COLO829 (cell line): ENCODE data around the gene SPDYE2.
"Not testable (repeated sequence)": the region's sequence is repeated elsewhere in the genome, so short reads cannot be mapped to it uniquely, and the experiment has no call there.

Experiments used
- DNase-seq: peaks from one replicate; pipeline ENCODE4 v3.0.0; 2012; ENCODE audit warnings: low spot score

The SPDYE2 gene

GRCh38 chr7:102604431-102605145 is 53.6 kb downstream of the SPDYE2 start:
- not testable (repeated sequence) for DNase-seq

- not testable (repeated sequence) for DNase-seq
These were observed 55.8 kb downstream of the SPDYE2 start for GRCh38 chr7:102606848-102607247.

- DNase-seq: not testable (repeated sequence)
These were observed 58.7 kb downstream of the SPDYE2 start for GRCh38 chr7:102609734-102610133.

DNA sequence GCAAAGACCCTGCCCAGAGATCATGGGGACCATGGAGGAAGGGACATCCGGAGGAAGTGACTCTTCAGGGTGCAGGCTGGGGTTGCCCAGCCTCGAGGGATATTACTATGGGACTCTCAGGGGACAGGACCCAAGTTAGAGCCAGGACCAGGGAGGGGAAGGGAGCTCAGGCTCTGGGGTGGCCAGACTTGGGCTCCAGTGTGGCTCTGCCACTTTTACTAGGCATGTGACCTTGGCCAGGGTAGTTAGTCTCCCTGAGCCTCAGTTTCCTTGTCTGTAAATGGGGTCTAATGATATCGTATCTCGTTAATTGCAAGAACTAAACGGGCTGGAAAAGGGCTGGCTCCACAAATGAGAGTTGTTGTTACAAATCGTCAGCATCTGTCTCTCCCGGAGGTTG is 59.4 kb downstream of the SPDYE2 start:
- DNase-seq: not testable (repeated sequence)

- DNase-seq: not testable (repeated sequence)
These were observed 60.1 kb downstream of the SPDYE2 start for GRCh38 chr7:102611013-102611674.

DNA sequence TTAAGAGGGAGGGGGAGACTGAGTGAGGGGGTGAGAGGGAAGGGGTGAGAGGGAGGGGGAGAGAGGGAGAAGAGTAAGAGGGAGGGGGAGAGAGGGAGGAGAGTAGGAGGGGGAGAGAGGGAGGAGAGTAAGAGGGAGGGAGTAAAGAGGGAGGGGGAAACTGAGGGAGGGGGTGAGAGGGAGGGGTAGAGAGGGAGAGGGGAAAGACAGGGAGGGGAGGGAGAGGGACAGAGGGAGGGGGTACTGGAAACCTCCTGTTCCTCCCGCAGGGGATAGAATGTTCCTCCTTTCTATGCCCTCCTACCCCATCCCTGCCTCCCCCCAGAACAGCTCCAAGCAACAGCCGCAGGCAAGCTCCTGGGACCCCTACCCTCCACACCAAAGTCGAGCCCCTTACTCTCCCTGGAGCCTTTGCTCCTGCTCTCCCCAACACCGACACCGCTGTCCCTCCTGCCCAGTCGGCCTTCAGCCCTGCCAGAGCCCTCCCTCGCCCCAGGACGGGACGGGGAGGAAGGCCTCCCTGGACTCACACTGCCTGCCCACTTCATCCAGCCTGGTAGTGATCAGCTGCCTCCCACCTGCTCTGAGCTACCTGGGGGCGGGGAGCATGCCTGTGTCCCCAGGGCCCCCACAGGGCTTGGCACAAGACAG is 60.8 kb downstream of the SPDYE2 start:
- not testable (repeated sequence) for DNase-seq
